Measurements from ENCODE around the gene KRTAP12-4. TPM values are rescaled to one million over a fixed set of nuclear protein-coding genes. Genes with fewer than 3 reads are reported as not detected.
A peak's percentile ranks its signal among the peaks of the same experiment; 100 is the strongest.

KRTAP12-4 gene
- total and polyA plus RNA-seq, 9 of the 15 experiments (the other 6 are each of a cell fraction or from before 2014, with no cell fraction given): not detected

GRCh38 chr21:44653656-44654575 is 543 bp downstream of the KRTAP12-4 start (continued):
- TF ChIP-seq GTF2B (IDR thresholded peaks at IDR 0.05; ENCODE audit: extremely low read depth, insufficient read length) (no peak), HDAC6 (IDR thresholded peaks at IDR 0.05; ENCODE audit: low read depth, low read length) (no peak), RBM34 (IDR thresholded peaks at IDR 0.05; ENCODE audit: borderline replicate concordance, insufficient read depth, low read length) (no peak), SMAD2 (IDR thresholded peaks at IDR 0.05; ENCODE audit: low read depth, low read length) (no peak), LARP7 (IDR thresholded peaks at IDR 0.05) (no peak), RHOXF2B (CRISPR knock-in tag; conservative IDR thresholded peaks at IDR 0.05) (no peak)
- TF ChIP-seq, protein P1, sequence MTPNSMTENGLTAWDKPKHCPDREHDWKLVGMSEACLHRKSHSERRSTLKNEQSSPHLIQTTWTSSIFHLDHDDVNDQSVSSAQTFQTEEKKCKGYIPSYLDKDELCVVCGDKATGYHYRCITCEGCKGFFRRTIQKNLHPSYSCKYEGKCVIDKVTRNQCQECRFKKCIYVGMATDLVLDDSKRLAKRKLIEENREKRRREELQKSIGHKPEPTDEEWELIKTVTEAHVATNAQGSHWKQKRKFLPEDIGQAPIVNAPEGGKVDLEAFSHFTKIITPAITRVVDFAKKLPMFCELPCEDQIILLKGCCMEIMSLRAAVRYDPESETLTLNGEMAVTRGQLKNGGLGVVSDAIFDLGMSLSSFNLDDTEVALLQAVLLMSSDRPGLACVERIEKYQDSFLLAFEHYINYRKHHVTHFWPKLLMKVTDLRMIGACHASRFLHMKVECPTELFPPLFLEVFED (CRISPR knock-in tag; conservative IDR thresholded peaks at IDR 0.05): no peak

DNA sequence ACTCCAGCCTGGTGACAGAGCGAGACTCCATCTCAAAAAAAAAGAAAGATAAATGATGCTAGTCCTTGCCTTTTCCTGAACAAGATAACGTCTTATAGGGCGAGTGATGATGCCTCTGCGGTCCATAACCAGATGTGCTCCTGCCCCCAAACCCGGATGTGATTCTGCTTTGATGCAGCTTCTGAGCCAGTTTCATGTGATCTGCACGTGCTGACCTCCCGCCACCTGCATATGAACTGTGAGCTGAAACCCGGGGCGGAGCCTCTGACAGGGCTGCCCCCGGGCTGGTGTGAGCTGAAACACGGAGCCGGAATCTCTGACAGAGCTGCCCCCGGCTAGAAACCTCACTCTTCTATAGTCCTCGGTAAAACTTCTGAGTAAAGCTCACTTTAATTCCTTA is 1.3 kb downstream of the KRTAP12-4 start:
- Histone ChIP-seq H3K36me3 (ENCODE audit: control insufficient read depth, insufficient read depth, low read length) (no peaks in the 10 kb centered on the region), H3K4me3 (no peak overlapping the region), H3K4me2 (ENCODE audit: insufficient read depth, low read length) (no peak overlapping the region), H3K27me3 (ENCODE audit: control insufficient read depth in 2 of 2, insufficient read depth in 2 of 2, low read length in 2 of 2) (peaks cover 13 to 62% of the 10 kb centered on the region in 2 experiments; a peak in 4 of 5 replicates), H2AFZ (ENCODE audit: low read depth, low read length) (no peak overlapping the region), H3K9me3 (replicated peaks; ENCODE audit: control insufficient read depth, insufficient read depth, low read depth, low read length) (no peaks in the 10 kb centered on the region), H3K4me1 (replicated peaks in 1 of 2; ENCODE audit: control insufficient read depth in 2 of 2, insufficient read depth in 2 of 2, low read length in 2 of 2) (peaks cover 0 to 8% of the 10 kb centered on the region in 2 experiments; a peak in 2 of 5 replicates), H3K9ac (ENCODE audit: insufficient read depth in 1 of 2, low read depth in 2 of 2, low read length in 2 of 2) (no peak overlapping the region), H4K20me1 (replicated peaks; ENCODE audit: control insufficient read depth, insufficient read depth, low read length) (no peaks in the 10 kb centered on the region), H3K9me1 (ENCODE audit: control insufficient read depth, insufficient read depth, low read length) (no peaks in the 10 kb centered on the region), H3K27ac (ENCODE audit: extremely low read depth, low read depth, low read length) (no peak overlapping the region), H3K79me2 (ENCODE audit: control insufficient read depth, insufficient read depth, low read length) (no peaks in the 10 kb centered on the region)
- CTCF ChIA-PET (ENCODE audit: low intra/inter-chr PET ratio): no interaction called here
- peak; percentile 9 to 43 (median 29) for DNase-seq (ENCODE audit: extremely low read depth in 1 of 4, low spot score in 3 of 4)
- POLR2A ChIA-PET: interaction anchor here (0.6 to 0.8 kb wide), 2 partner anchors 11 to 73 kb away, joined by 3 to 4 read pairs; no protein-coding TSS in a partner anchor
- intact Hi-C loops (cut with micrococcal nuclease): no loop called here
- 0% methylated on average over 14 of the region's 14 CpGs for WGBS (ENCODE audit: insufficient coverage, low coverage, missing lambda C conversion rate)
- ATAC-seq: peak; percentile 59
- in situ Hi-C loops (cut with MboI): no loop called here
- no TSS peak for BruUV-seq (replicated peaks)
- FAIRE-seq: no peak
- TF ChIP-seq, protein P2, sequence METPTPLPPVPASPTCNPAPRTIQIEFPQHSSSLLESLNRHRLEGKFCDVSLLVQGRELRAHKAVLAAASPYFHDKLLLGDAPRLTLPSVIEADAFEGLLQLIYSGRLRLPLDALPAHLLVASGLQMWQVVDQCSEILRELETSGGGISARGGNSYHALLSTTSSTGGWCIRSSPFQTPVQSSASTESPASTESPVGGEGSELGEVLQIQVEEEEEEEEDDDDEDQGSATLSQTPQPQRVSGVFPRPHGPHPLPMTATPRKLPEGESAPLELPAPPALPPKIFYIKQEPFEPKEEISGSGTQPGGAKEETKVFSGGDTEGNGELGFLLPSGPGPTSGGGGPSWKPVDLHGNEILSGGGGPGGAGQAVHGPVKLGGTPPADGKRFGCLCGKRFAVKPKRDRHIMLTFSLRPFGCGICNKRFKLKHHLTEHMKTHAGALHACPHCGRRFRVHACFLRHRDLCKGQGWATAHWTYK (CRISPR knock-in tag; IDR thresholded peaks at IDR 0.05): no peak
- TF ChIP-seq ZKSCAN1 (IDR thresholded peaks at IDR 0.05; ENCODE audit: low read depth, low read length) (no peak), TRIM28 (IDR thresholded peaks at IDR 0.05) (no peak), NR2C1 (IDR thresholded peaks at IDR 0.05) (no peak; the same call in 1 of the 2 replicates), NR2C1 (tag; IDR thresholded peaks at IDR 0.05) (peak; percentile 73), L3MBTL2 (IDR thresholded peaks at IDR 0.05) (peak; percentile 88), CTBP1 (IDR thresholded peaks at IDR 0.05; ENCODE audit: borderline replicate concordance) (peak; percentile 48; the same call in 1 of the 2 replicates), FOXO4 (CRISPR knock-in tag; IDR thresholded peaks at IDR 0.05) (no peak), MXI1 (IDR thresholded peaks at IDR 0.05; ENCODE audit: low read depth, low read length) (no peak)
